Hepatocyte (in vitro differentiated cells): ENCODE measurements around the gene COTL1. TPM values are rescaled to one million over a fixed set of nuclear protein-coding genes. Genes with fewer than 3 reads are reported as not detected.

Experiments
- DNase-seq: peaks from one replicate; pipeline ENCODE4 v3.0.0-alpha.2; 2016; ENCODE audit warnings: low spot score
- H2AFZ ChIP-seq: fragments of 200-600 bp; sonication (generic); 2 replicates; pipeline ENCODE4 v1.6.0; 2016; ENCODE audit warnings: antibody characterized with exemption, mild to moderate bottlenecking
- H3K27ac ChIP-seq: fragments of 200-600 bp; sonication (generic); 2 replicates; pipeline ENCODE4 v1.5.1; 2016; ENCODE audit warnings: mild to moderate bottlenecking
- H3K27me3 ChIP-seq: fragments of 200-600 bp; sonication (generic); 2 replicates; pipeline ENCODE4 v1.6.1; 2016
- H3K36me3 ChIP-seq: fragments of 200-600 bp; sonication (generic); replicated peaks from 2 replicates; pipeline ENCODE4 v1.5.1; 2016; ENCODE audit warnings: low read depth; ENCODE audit not compliant: insufficient read depth
- H3K4me1 ChIP-seq: fragments of 200-600 bp; sonication (generic); 2 replicates; pipeline ENCODE4 v1.5.1; 2016; ENCODE audit warnings: mild to moderate bottlenecking, moderate library complexity; ENCODE audit not compliant: insufficient read depth
- H3K4me2 ChIP-seq: fragments of 200-600 bp; sonication (generic); 2 replicates; pipeline ENCODE4 v1.6.0; 2016
- H3K4me3 ChIP-seq: fragments of 200-600 bp; sonication (generic); 2 replicates; pipeline ENCODE4 v1.5.1; 2016; ENCODE audit warnings: mild to moderate bottlenecking
- H3K79me2 ChIP-seq: fragments of 200-600 bp; sonication (generic); 2 replicates; pipeline ENCODE4 v1.6.0; 2017; ENCODE audit warnings: mild to moderate bottlenecking
- H3K9me2 ChIP-seq: fragments of 200-600 bp; sonication (generic); replicated peaks from 2 replicates; pipeline ENCODE4 v1.6.0; 2017; ENCODE audit warnings: mild to moderate bottlenecking; ENCODE audit not compliant: insufficient read depth
- H3K9me3 ChIP-seq: fragments of 200-600 bp; sonication (generic); 2 replicates; pipeline ENCODE4 v1.5.1; 2016; ENCODE audit warnings: low read depth, mild to moderate bottlenecking
- H4K20me1 ChIP-seq: fragments of 200-600 bp; sonication (generic); 2 replicates; pipeline ENCODE4 v1.6.0; 2016; ENCODE audit warnings: mild to moderate bottlenecking; ENCODE audit not compliant: insufficient read depth, poor library complexity, severe bottlenecking
- CTCF ChIP-seq: fragments of 200-600 bp; sonication (generic); IDR thresholded peaks from 2 replicates; pipeline ENCODE4 v1.5.1; 2016; ENCODE audit warnings: antibody characterized with exemption, mild to moderate bottlenecking; ENCODE audit not compliant: poor library complexity
- EZH2 ChIP-seq: fragments of 200-600 bp; sonication (generic); IDR thresholded peaks from 2 replicates; pipeline ENCODE4 v1.6.1; 2016; ENCODE audit warnings: antibody characterized with exemption, mild to moderate bottlenecking, borderline replicate concordance
- EZH2phosphoT487 ChIP-seq: fragments of 200-600 bp; sonication (generic); IDR thresholded peaks from one replicate; pipeline ENCODE4 v1.6.1; 2018; ENCODE audit warnings: antibody characterized with exemption, mild to moderate bottlenecking, low read depth, moderate library complexity; ENCODE audit not compliant: unreplicated experiment, severe bottlenecking
- WGBS: methylation state at CpG from one replicate; pipeline ENCODE4 v1.1.6; 2016; ENCODE audit warnings: low lambda C conversion rate; ENCODE audit errors: missing lambda C conversion rate; 5-methylcytosine and 5-hydroxymethylcytosine counted together
- polyA plus RNA-seq: library from polyadenylated mRNA; unstranded; fragments of >200 nt; fragmentation: Nextera tagmentation; extraction: Ambion mirVana; gene quantifications from 2 replicates; pipeline ENCODE4 v1.2.1, GENCODE V29; 2016
- total RNA-seq: library from RNA; depleted of rRNA; stranded (reverse); fragments of >200 nt; gene quantifications from 2 replicates; pipeline ENCODE4 v1.2.3, GENCODE V29; 2014

The COTL1 gene
- total and polyA plus RNA-seq, 2 experiments from 2014 or later: 30.1 to 104 TPM

- H3K4me2 ChIP-seq: no peak overlapping the region
- no peak overlapping the region for H3K27ac ChIP-seq
- no peaks in the 10 kb centered on the region for H3K9me3 ChIP-seq
- peaks cover 14% of the 10 kb centered on the region for H3K4me1 ChIP-seq
- no peak overlapping the region for H2AFZ ChIP-seq
- DNase-seq: no peak
- H3K79me2 ChIP-seq: peaks cover 48% of the 10 kb centered on the region
- H4K20me1 ChIP-seq: peaks cover 5% of the 10 kb centered on the region
- no peaks in the 10 kb centered on the region for H3K36me3 ChIP-seq
- H3K9me2 ChIP-seq: no peaks in the 10 kb centered on the region
- TF ChIP-seq CTCF: no peak
- no peak for TF ChIP-seq EZH2
- no peak for TF ChIP-seq EZH2phosphoT487
- H3K4me3 ChIP-seq: no peak overlapping the region
- H3K27me3 ChIP-seq: no peaks in the 10 kb centered on the region
- 88% methylated on average over 20 of the region's 20 CpGs for WGBS
Measured at GRCh38 chr16:84614968-84615813, 2.7 kb downstream of the COTL1 start.

- TF ChIP-seq EZH2phosphoT487 (no peak), EZH2 (no peak), CTCF (no peak)
- H3K9me3 ChIP-seq: no peaks in the 10 kb centered on the region
- H4K20me1 ChIP-seq: peaks cover 5% of the 10 kb centered on the region
- WGBS: 95% methylated on average over 3 of the region's 3 CpGs
- H3K79me2 ChIP-seq: peaks cover 48% of the 10 kb centered on the region
- no peaks in the 10 kb centered on the region for H3K9me2 ChIP-seq
- DNase-seq: no peak
- no peaks in the 10 kb centered on the region for H3K27me3 ChIP-seq
- no peak overlapping the region for H2AFZ ChIP-seq
- no peak overlapping the region for H3K4me3 ChIP-seq
- H3K36me3 ChIP-seq: no peaks in the 10 kb centered on the region
- no peak overlapping the region for H3K27ac ChIP-seq
- no peak overlapping the region for H3K4me2 ChIP-seq
- H3K4me1 ChIP-seq: peaks cover 14% of the 10 kb centered on the region
Measured at GRCh38 chr16:84614623-84614967, 3.3 kb downstream of the COTL1 start.

GRCh38 chr16:84614073-84614459, 3.8 kb downstream of the COTL1 start:
- DNase-seq: no peak
- Histone ChIP-seq H3K9me3 (no peaks in the 10 kb centered on the region), H4K20me1 (peaks cover 5% of the 10 kb centered on the region), H3K4me2 (no peak overlapping the region), H3K79me2 (peaks cover 53% of the 10 kb centered on the region), H3K4me1 (peaks cover 14% of the 10 kb centered on the region), H3K9me2 (no peaks in the 10 kb centered on the region), H3K4me3 (no peak overlapping the region), H3K27ac (no peak overlapping the region), H3K27me3 (no peaks in the 10 kb centered on the region), H2AFZ (no peak overlapping the region), H3K36me3 (no peaks in the 10 kb centered on the region)
- 77% methylated on average over 12 of the region's 12 CpGs for WGBS
- TF ChIP-seq EZH2 (no peak), EZH2phosphoT487 (no peak), CTCF (no peak)
